Liver (tissue), 2 donors: Measurements from ENCODE around the gene FAM131C.

Experiments
- CTCF ChIP-seq: fragments of 150-350 bp; IDR thresholded peaks from 2 replicates; pipeline ENCODE4 v1.5.1; 2017; ENCODE audit warnings: improper control_type of control experiment, low read depth, low read length; ENCODE audit not compliant: missing input control
- TF ChIP-seq, protein P1 (sequence below): IDR thresholded peaks from 2 replicates; pipeline ENCODE4 v1.6.1; 2016; ENCODE audit warnings: antibody characterized with exemption
- donor health status: healthy.

DNA sequence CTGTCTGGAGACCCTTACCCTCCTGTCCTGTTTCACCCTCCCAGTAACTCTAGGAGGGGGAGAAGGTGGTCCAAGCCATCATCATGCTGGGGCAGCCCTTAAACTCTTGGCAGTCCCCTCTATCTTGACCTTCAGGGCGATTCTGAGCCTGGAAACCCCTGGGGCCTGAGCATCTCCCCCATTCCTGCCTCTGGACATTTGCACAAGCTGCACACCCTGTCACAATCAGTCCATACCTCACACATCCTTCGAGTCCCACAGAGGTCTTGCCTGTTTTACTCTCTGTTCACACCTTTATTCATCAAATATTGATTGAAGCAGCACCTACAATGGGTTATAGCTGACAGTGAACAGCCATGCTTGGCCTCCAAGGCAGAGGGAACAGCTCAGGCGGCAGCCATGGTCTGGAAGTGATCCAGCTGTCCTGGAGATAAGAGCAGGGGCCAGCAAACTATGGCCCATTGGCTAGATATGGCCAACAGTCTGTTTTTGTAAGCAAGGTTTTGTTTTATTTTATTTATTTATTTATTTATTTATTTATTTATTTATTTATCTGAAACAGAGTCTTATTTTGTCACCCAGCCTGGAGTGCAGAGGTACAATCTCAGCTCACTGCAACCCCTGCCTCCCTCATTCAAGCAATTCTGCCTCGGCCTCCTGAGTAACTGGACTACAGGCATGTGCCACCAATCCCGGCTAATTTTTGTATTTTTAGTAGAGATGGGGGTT, 7.1 kb upstream of the FAM131C start:
- TF ChIP-seq, protein P1, sequence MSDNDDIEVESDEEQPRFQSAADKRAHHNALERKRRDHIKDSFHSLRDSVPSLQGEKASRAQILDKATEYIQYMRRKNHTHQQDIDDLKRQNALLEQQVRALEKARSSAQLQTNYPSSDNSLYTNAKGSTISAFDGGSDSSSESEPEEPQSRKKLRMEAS = no peak
- TF ChIP-seq CTCF = no peak
